SK-MEL-5 (cell line): ENCODE measurements around the gene SMAD3. TPM values are rescaled to one million over a fixed set of nuclear protein-coding genes. Genes with fewer than 3 reads are reported as not detected.

ENCODE experiments used
- DNase-seq: peaks from one replicate; pipeline ENCODE4 v3.0.0-alpha.2; 2016; ENCODE audit warnings: low read depth, low spot score
- in situ Hi-C: cut with HindIII; loops from 2 replicates; pipeline ENCODE4 v1.10.0; 2016; ENCODE audit warnings: low sequenced_read_pairs, high pct_unique_total_duplicates, low pct_unique_long_range_greater_than_20kb
- total RNA-seq: library from RNA; depleted of rRNA; stranded (reverse); fragments of >200 nt; shearing (Covaris generic); gene quantifications from 2 replicates; pipeline ENCODE4 v1.2.3, GENCODE V29; 2014

SMAD3 gene
- total RNA-seq, 1 experiment from 2014 or later, result 5.6 TPM

- no peak for DNase-seq
- in situ Hi-C loops, result no loop called here
These were observed 106.8 kb downstream of the SMAD3 start for GRCh38 chr15:67172172-67172571.

- in situ Hi-C loops, result no loop called here
- no peak for DNase-seq
These were observed 107.6 kb downstream of the SMAD3 start for GRCh38 chr15:67173005-67173404.

- in situ Hi-C loops, result no loop called here
- no peak for DNase-seq
These were observed 108.4 kb downstream of the SMAD3 start for GRCh38 chr15:67173786-67174185.

- DNase-seq, result no peak
- in situ Hi-C loops, result no loop called here
These were observed 109.0 kb downstream of the SMAD3 start for GRCh38 chr15:67174446-67174845.

GRCh38 chr15:67174864-67175573, 109.6 kb downstream of the SMAD3 start:
- no peak for DNase-seq
- in situ Hi-C loops, result no loop called here

GRCh38 chr15:67175643-67176071, 110.3 kb downstream of the SMAD3 start:
- no peak for DNase-seq
- in situ Hi-C loops, result no loop called here

GRCh38 chr15:67176195-67176971, 111.0 kb downstream of the SMAD3 start:
- no peak for DNase-seq
- in situ Hi-C loops, result no loop called here

GRCh38 chr15:67177752-67178151, 112.3 kb downstream of the SMAD3 start:
- DNase-seq, result no peak
- in situ Hi-C loops, result no loop called here

- DNase-seq, result no peak
- in situ Hi-C loops, result no loop called here
These were observed 113.3 kb downstream of the SMAD3 start for GRCh38 chr15:67178569-67179210.

- in situ Hi-C loops, result no loop called here
- DNase-seq, result no peak
These were observed 114.1 kb downstream of the SMAD3 start for GRCh38 chr15:67179411-67179995.

- DNase-seq, result no peak
- in situ Hi-C loops, result no loop called here
These were observed 114.6 kb downstream of the SMAD3 start for GRCh38 chr15:67180035-67180434.

- DNase-seq, result peak; percentile 32
- in situ Hi-C loops, result no loop called here
These were observed 115.3 kb downstream of the SMAD3 start for GRCh38 chr15:67180514-67181191.

GRCh38 chr15:67181221-67181639, 115.8 kb downstream of the SMAD3 start:
- in situ Hi-C loops, result no loop called here
- peak; percentile 16 for DNase-seq

- DNase-seq, result no peak
These were observed 118.2 kb downstream of the SMAD3 start for GRCh38 chr15:67183443-67184169.

GRCh38 chr15:67184208-67184925, 119.0 kb downstream of the SMAD3 start:
- in situ Hi-C loops, result no loop called here
- no peak for DNase-seq

More at GRCh38 chr15:67183443-67184169, 118.2 kb downstream of the SMAD3 start:
- in situ Hi-C loops, result no loop called here

- DNase-seq, result no peak
- in situ Hi-C loops, result no loop called here
These were observed 119.6 kb downstream of the SMAD3 start for GRCh38 chr15:67185051-67185450.
